Sigmoid colon (tissue), 4 donors: ENCODE data around the gene LRCH2.

ENCODE experiments used
- EP300 ChIP-seq, 4 donors: sonication (generic); formaldehyde crosslinking; IDR thresholded peaks; one replicate each; pipeline ENCODE4 v1.6.1; 2017; ENCODE audit warnings: antibody characterized with exemption in 4 of 4
- TF ChIP-seq, protein P1 (sequence below), 4 experiments: fragments of 450-650 bp in 3 of 4; fragments of 200-600 bp in 1 of 4; IDR thresholded peaks; one replicate each; pipeline ENCODE4 v1.5.1; 2016 to 2019; ENCODE audit warnings: antibody characterized with exemption in 4 of 4, mild to moderate bottlenecking in 3 of 4, moderate library complexity in 2 of 4

DNA sequence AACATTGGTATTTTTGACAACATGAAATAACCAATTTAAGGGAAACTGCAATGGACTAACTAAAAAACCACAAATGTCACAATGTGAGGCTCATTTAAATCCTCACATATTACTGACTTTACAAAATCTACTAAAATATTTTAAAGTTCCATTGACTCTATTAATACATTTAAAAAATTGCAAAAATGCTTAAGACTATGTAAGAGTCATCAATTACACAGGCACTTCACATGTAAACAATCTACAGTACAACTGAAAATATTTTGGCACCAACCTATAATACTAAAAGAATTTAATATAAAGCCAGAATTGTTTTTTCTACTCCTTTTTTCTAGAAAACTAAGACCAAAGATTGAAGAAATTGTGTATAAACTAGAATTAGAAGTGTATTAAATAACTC is 121.5 kb downstream of the LRCH2 start:
- no peak for TF ChIP-seq EP300 (IDR thresholded peaks at IDR 0.05)
- TF ChIP-seq, protein P1, sequence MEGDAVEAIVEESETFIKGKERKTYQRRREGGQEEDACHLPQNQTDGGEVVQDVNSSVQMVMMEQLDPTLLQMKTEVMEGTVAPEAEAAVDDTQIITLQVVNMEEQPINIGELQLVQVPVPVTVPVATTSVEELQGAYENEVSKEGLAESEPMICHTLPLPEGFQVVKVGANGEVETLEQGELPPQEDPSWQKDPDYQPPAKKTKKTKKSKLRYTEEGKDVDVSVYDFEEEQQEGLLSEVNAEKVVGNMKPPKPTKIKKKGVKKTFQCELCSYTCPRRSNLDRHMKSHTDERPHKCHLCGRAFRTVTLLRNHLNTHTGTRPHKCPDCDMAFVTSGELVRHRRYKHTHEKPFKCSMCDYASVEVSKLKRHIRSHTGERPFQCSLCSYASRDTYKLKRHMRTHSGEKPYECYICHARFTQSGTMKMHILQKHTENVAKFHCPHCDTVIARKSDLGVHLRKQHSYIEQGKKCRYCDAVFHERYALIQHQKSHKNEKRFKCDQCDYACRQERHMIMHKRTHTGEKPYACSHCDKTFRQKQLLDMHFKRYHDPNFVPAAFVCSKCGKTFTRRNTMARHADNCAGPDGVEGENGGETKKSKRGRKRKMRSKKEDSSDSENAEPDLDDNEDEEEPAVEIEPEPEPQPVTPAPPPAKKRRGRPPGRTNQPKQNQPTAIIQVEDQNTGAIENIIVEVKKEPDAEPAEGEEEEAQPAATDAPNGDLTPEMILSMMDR (IDR thresholded peaks at IDR 0.05) = no peak
